Neural progenitor cell (in vitro differentiated cells): ENCODE measurements around the gene PPFIBP1. TPM values are rescaled to one million over a fixed set of nuclear protein-coding genes. Genes with fewer than 3 reads are reported as not detected.

Experiments used
- DNase-seq: peaks from one replicate; pipeline ENCODE4 v3.0.0-alpha.2; 2016; ENCODE audit warnings: low spot score
- H2AFZ ChIP-seq: fragments of 200-600 bp; sonication (generic); replicated peaks from 2 replicates; pipeline ENCODE4 v1.6.1; 2016; ENCODE audit warnings: antibody characterized with exemption
- H3F3A ChIP-seq: fragments of 200-600 bp; sonication (generic); 2 replicates; pipeline ENCODE4 v1.6.1; 2016; ENCODE audit warnings: antibody characterized with exemption, low read depth
- H3K27ac ChIP-seq: fragments of 200-600 bp; sonication (generic); 2 replicates; pipeline ENCODE4 v1.5.1; 2016; ENCODE audit warnings: mild to moderate bottlenecking
- H3K27me3 ChIP-seq: fragments of 200-600 bp; sonication (generic); 2 replicates; pipeline ENCODE4 v1.6.1; 2016; ENCODE audit warnings: mild to moderate bottlenecking, moderate library complexity
- H3K36me3 ChIP-seq: fragments of 200-600 bp; sonication (generic); 2 replicates; pipeline ENCODE4 v1.5.1; 2016
- H3K4me1 ChIP-seq: fragments of 200-600 bp; sonication (generic); 2 replicates; pipeline ENCODE4 v1.6.1; 2016; ENCODE audit warnings: mixed run types
- H3K4me2 ChIP-seq: fragments of 200-600 bp; sonication (generic); 2 replicates; pipeline ENCODE4 v1.6.1; 2016
- H3K4me3 ChIP-seq: fragments of 200-600 bp; sonication (generic); 2 replicates; pipeline ENCODE4 v1.5.1; 2016
- H3K79me2 ChIP-seq: fragments of 200-600 bp; sonication (generic); 2 replicates; pipeline ENCODE4 v1.6.1; 2016; ENCODE audit warnings: low read depth
- H3K9ac ChIP-seq: fragments of 200-600 bp; sonication (generic); 2 replicates; pipeline ENCODE4 v1.6.1; 2016
- H3K9me3 ChIP-seq: fragments of 200-600 bp; sonication (generic); 2 replicates; pipeline ENCODE4 v1.5.1; 2016; ENCODE audit warnings: low read depth
- H4K20me1 ChIP-seq: fragments of 200-600 bp; sonication (generic); 2 replicates; pipeline ENCODE4 v1.6.1; 2016; ENCODE audit warnings: low read depth
- H3K27ac Mint-ChIP-seq: 3 replicates; pipeline ENCODE4 v1.8.0; 2021; ENCODE audit warnings: mixed read lengths
- H3K27me3 Mint-ChIP-seq: 2 replicates; pipeline ENCODE4 v1.8.0; 2022; ENCODE audit warnings: low read depth, mild to moderate bottlenecking, inconsistent platforms, moderate library complexity, mixed read lengths; ENCODE audit not compliant: insufficient read depth
- H3K36me3 Mint-ChIP-seq: 3 replicates; pipeline ENCODE4 v1.8.0; 2021; ENCODE audit warnings: mixed read lengths
- H3K4me1 Mint-ChIP-seq: 3 replicates; pipeline ENCODE4 v1.8.0; 2021; ENCODE audit warnings: mixed read lengths
- H3K4me3 Mint-ChIP-seq: 3 replicates; pipeline ENCODE4 v1.8.0; 2021; ENCODE audit warnings: mild to moderate bottlenecking, moderate library complexity, mixed read lengths
- H3K9me3 Mint-ChIP-seq: 3 replicates; pipeline ENCODE4 v1.8.0; 2020; ENCODE audit warnings: mixed read lengths
- CTCF ChIP-seq: fragments of 200-600 bp; sonication (generic); IDR thresholded peaks from 2 replicates; pipeline ENCODE4 v1.5.1; 2017; ENCODE audit warnings: antibody characterized with exemption, mild to moderate bottlenecking
- EZH2 ChIP-seq: fragments of 200-600 bp; sonication (generic); IDR thresholded peaks from 2 replicates; pipeline ENCODE4 v1.6.1; 2017; ENCODE audit warnings: antibody characterized with exemption, mild to moderate bottlenecking, moderate library complexity
- EZH2phosphoT487 ChIP-seq: fragments of 200-600 bp; sonication (generic); IDR thresholded peaks from 2 replicates; pipeline ENCODE4 v1.6.1; 2017; ENCODE audit warnings: antibody characterized with exemption
- total RNA-seq: library from RNA; depleted of rRNA; stranded (reverse); fragments of >200 nt; gene quantifications from 2 replicates; pipeline ENCODE4 v1.2.3, GENCODE V29; 2015; ENCODE audit warnings: low replicate concordance

The PPFIBP1 gene
- total RNA-seq, 1 donor from 2014 or later: 61.7 TPM

GRCh38 chr12:27657296-27657695, 133.3 kb downstream of the PPFIBP1 start:
- no peaks in the 10 kb centered on the region for H3F3A ChIP-seq
- no peaks in the 10 kb centered on the region for H3K27me3 ChIP-seq
- Mint-ChIP-seq H3K36me3 (peaks cover 6% of the 10 kb centered on the region), H3K27ac (no peak overlapping the region), H3K4me1 (no peaks in the 10 kb centered on the region), H3K4me3 (no peak overlapping the region), H3K27me3 (no peaks in the 10 kb centered on the region), H3K9me3 (no peaks in the 10 kb centered on the region)
- no peak overlapping the region for H3K27ac ChIP-seq
- peaks cover 4% of the 10 kb centered on the region for H3K36me3 ChIP-seq
- H3K9me3 ChIP-seq: no peaks in the 10 kb centered on the region
- H3K4me1 ChIP-seq: no peaks in the 10 kb centered on the region
- TF ChIP-seq EZH2: no peak
- no peak for TF ChIP-seq CTCF
- TF ChIP-seq EZH2phosphoT487: no peak
- no peak overlapping the region for H3K9ac ChIP-seq
- H3K79me2 ChIP-seq: no peaks in the 10 kb centered on the region
- H2AFZ ChIP-seq: no peak overlapping the region
- no peak overlapping the region for H3K4me2 ChIP-seq
- no peaks in the 10 kb centered on the region for H4K20me1 ChIP-seq
- H3K4me3 ChIP-seq: no peak overlapping the region
- DNase-seq: no peak

GRCh38 chr12:27665704-27666103, 141.7 kb downstream of the PPFIBP1 start:
- Mint-ChIP-seq H3K9me3 (no peaks in the 10 kb centered on the region), H3K36me3 (peaks cover 21% of the 10 kb centered on the region), H3K4me1 (no peaks in the 10 kb centered on the region), H3K4me3 (no peak overlapping the region), H3K27me3 (no peaks in the 10 kb centered on the region), H3K27ac (no peak overlapping the region)
- Histone ChIP-seq H3K4me1 (no peaks in the 10 kb centered on the region), H3K36me3 (peaks cover 10% of the 10 kb centered on the region), H3F3A (no peaks in the 10 kb centered on the region), H3K9me3 (no peaks in the 10 kb centered on the region), H3K9ac (no peak overlapping the region), H3K79me2 (no peaks in the 10 kb centered on the region), H3K27me3 (no peaks in the 10 kb centered on the region), H3K4me3 (no peak overlapping the region), H2AFZ (no peak overlapping the region), H3K4me2 (no peak overlapping the region), H4K20me1 (no peaks in the 10 kb centered on the region), H3K27ac (no peak overlapping the region)
- no peak for DNase-seq
- TF ChIP-seq CTCF: no peak
- no peak for TF ChIP-seq EZH2phosphoT487

- Mint-ChIP-seq H3K27me3 (no peaks in the 10 kb centered on the region), H3K4me1 (no peaks in the 10 kb centered on the region), H3K9me3 (no peaks in the 10 kb centered on the region), H3K4me3 (no peak overlapping the region), H3K27ac (no peak overlapping the region), H3K36me3 (peaks cover 17% of the 10 kb centered on the region)
- Histone ChIP-seq H3K4me3 (no peak overlapping the region), H3K27me3 (no peaks in the 10 kb centered on the region), H3K9me3 (no peaks in the 10 kb centered on the region), H3K27ac (no peak overlapping the region), H3K79me2 (no peaks in the 10 kb centered on the region), H2AFZ (no peak overlapping the region), H3K36me3 (peaks cover 9% of the 10 kb centered on the region), H4K20me1 (no peaks in the 10 kb centered on the region), H3K4me1 (no peaks in the 10 kb centered on the region), H3K9ac (no peak overlapping the region), H3K4me2 (no peak overlapping the region), H3F3A (no peaks in the 10 kb centered on the region)
- DNase-seq: no peak
- TF ChIP-seq EZH2: no peak
- no peak for TF ChIP-seq EZH2phosphoT487
- no peak for TF ChIP-seq CTCF
These were observed 142.5 kb downstream of the PPFIBP1 start for GRCh38 chr12:27666510-27666909.

- Mint-ChIP-seq H3K4me1 (no peaks in the 10 kb centered on the region), H3K27me3 (no peaks in the 10 kb centered on the region), H3K27ac (no peak overlapping the region), H3K9me3 (no peaks in the 10 kb centered on the region), H3K4me3 (no peak overlapping the region), H3K36me3 (peaks cover 15% of the 10 kb centered on the region)
- Histone ChIP-seq H3K27ac (no peak overlapping the region), H2AFZ (no peak overlapping the region), H3K79me2 (no peaks in the 10 kb centered on the region), H3K4me3 (no peak overlapping the region), H3K4me1 (no peaks in the 10 kb centered on the region), H3K9me3 (no peaks in the 10 kb centered on the region), H3F3A (no peaks in the 10 kb centered on the region), H3K4me2 (no peak overlapping the region), H4K20me1 (no peaks in the 10 kb centered on the region), H3K36me3 (peaks cover 9% of the 10 kb centered on the region), H3K9ac (no peak overlapping the region), H3K27me3 (no peaks in the 10 kb centered on the region)
- TF ChIP-seq CTCF (no peak), EZH2phosphoT487 (no peak), EZH2 (no peak)
- DNase-seq: no peak
These were observed 143.5 kb downstream of the PPFIBP1 start for GRCh38 chr12:27667540-27667939.
